Esophagus muscularis mucosa (tissue), 4 donors: ENCODE results near the gene TTYH2.

Source experiments
- CTCF ChIP-seq, 3 experiments: fragments of 200-600 bp in 2 of 3; fragments of 450-650 bp in 1 of 3; sonication (generic) in 2 of 3; IDR thresholded peaks; one replicate each; pipeline ENCODE4 v1.5.1; 2017 to 2019; ENCODE audit warnings: antibody characterized with exemption in 3 of 3, mild to moderate bottlenecking in 2 of 3, moderate library complexity in 1 of 3
- EP300 ChIP-seq: sonication (generic); formaldehyde crosslinking; IDR thresholded peaks from one replicate; pipeline ENCODE4 v1.6.1; 2017; ENCODE audit warnings: antibody characterized with exemption
- POLR2A ChIP-seq: fragments of 450-650 bp; IDR thresholded peaks from one replicate; pipeline ENCODE4 v1.6.1; 2017; ENCODE audit warnings: antibody characterized with exemption, moderate library complexity, mild to moderate bottlenecking, low read depth
- POLR2AphosphoS5 ChIP-seq, 2 donors: sonication (generic); formaldehyde crosslinking; IDR thresholded peaks; one replicate each; pipeline ENCODE4 v1.6.1; 2017; ENCODE audit warnings: antibody characterized with exemption in 2 of 2

GRCh38 chr17:74163836-74164235 is 49.5 kb upstream of the TTYH2 start:
- TF ChIP-seq CTCF (IDR thresholded peaks at IDR 0.05) (no peak), POLR2A (no peak), POLR2AphosphoS5 (IDR thresholded peaks at IDR 0.05) (no peak), EP300 (no peak)
